ENCODE measurements around the gene RPS6KA2. TPM values are rescaled to one million over a fixed set of nuclear protein-coding genes. Genes with fewer than 3 reads are reported as not detected.

RPS6KA2 gene
- total and polyA plus RNA-seq, 2 experiments from 2014 or later, result 19.3 to 24.0 TPM

DNA sequence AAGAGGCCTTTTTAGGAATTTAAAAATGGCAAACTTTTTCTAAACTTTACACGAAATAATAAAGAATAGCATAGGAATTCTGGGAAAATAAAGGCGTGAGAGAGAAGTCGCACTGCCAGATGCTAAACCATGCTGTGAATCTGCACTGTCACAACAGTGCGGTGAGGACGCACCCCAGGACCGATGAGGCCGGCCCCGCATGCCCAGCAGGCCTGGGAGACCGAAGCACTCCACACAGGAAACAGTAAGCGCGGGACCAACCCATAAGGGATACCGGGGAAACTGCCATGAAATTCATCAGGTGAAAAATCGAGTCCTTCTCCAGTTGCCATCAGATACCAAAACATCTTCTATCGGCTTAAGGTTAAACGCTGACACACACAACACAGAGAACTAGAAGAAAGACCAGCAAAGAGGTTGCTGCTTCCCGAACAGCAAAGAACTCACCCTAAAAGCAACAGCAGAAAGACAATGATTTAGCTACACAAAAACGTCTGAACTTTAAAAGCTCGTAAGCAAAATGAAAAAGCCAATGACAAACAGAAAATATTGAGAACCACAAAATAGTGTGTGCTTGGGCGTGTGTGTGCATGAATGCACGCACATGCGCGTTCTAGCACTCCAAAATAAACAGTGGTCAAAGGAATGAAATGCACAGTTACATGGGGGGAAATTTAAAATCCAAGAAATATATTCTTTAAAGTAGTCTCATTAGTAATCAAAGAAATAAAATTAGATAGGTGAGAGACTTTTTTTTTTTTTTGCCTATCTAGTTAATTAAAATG, 55.9 kb downstream of the RPS6KA2 start:
- Histone ChIP-seq H3K27ac (no peak overlapping the region), H3K4me1 (ENCODE audit: low read depth) (peaks cover 5% of the 10 kb centered on the region), H3K36me3 (no peaks in the 10 kb centered on the region), H3K27me3 (no peaks in the 10 kb centered on the region), H3K4me3 (no peak overlapping the region), H3K9me3 (ENCODE audit: low read depth) (no peaks in the 10 kb centered on the region)
- no peak for DNase-seq (ENCODE audit: low read depth in 1 of 2, low spot score in 1 of 2)
- TF ChIP-seq, protein P1, sequence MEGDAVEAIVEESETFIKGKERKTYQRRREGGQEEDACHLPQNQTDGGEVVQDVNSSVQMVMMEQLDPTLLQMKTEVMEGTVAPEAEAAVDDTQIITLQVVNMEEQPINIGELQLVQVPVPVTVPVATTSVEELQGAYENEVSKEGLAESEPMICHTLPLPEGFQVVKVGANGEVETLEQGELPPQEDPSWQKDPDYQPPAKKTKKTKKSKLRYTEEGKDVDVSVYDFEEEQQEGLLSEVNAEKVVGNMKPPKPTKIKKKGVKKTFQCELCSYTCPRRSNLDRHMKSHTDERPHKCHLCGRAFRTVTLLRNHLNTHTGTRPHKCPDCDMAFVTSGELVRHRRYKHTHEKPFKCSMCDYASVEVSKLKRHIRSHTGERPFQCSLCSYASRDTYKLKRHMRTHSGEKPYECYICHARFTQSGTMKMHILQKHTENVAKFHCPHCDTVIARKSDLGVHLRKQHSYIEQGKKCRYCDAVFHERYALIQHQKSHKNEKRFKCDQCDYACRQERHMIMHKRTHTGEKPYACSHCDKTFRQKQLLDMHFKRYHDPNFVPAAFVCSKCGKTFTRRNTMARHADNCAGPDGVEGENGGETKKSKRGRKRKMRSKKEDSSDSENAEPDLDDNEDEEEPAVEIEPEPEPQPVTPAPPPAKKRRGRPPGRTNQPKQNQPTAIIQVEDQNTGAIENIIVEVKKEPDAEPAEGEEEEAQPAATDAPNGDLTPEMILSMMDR (IDR thresholded peaks at IDR 0.05; ENCODE audit: low read depth, low read length), result no peak

GRCh38 chr6:166569206-166569605, 57.8 kb downstream of the RPS6KA2 start:
- no peak for DNase-seq (ENCODE audit: low read depth in 1 of 2, low spot score in 1 of 2)
- no peaks in the 10 kb centered on the region for H3K9me3 ChIP-seq (ENCODE audit: low read depth)

DNA sequence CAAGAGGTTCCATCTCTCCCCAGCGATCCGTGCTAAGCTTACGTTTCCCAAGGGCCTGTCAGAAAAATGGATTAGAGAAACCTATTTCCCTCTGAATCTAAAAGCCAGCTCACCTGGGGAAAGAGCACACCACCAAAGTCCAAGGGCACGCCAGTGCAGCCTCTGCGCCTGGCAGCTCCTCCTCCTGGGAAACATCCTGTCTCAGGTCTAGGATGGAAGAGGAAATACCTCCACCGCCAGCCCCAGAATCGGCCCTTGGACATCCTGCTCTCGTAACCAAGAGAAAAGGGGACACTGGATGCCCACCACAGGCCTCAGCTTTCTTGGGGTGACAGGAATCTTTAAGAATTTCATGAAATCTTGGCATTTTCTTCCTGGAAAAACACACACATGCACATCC, 59.2 kb downstream of the RPS6KA2 start:
- H3K9me3 ChIP-seq (ENCODE audit: low read depth), result no peaks in the 10 kb centered on the region
- peaks cover 4% of the 10 kb centered on the region for H3K4me1 ChIP-seq (ENCODE audit: low read depth)
- H3K27ac ChIP-seq, result no peak overlapping the region

More at GRCh38 chr6:166569206-166569605, 57.8 kb downstream of the RPS6KA2 start:
- TF ChIP-seq, protein P1 (IDR thresholded peaks at IDR 0.05; ENCODE audit: low read depth, low read length), result no peak
- Histone ChIP-seq H3K4me1 (ENCODE audit: low read depth) (peaks cover 5% of the 10 kb centered on the region), H3K27ac (no peak overlapping the region), H3K4me3 (no peak overlapping the region), H3K27me3 (no peaks in the 10 kb centered on the region), H3K36me3 (no peaks in the 10 kb centered on the region)

DNA sequence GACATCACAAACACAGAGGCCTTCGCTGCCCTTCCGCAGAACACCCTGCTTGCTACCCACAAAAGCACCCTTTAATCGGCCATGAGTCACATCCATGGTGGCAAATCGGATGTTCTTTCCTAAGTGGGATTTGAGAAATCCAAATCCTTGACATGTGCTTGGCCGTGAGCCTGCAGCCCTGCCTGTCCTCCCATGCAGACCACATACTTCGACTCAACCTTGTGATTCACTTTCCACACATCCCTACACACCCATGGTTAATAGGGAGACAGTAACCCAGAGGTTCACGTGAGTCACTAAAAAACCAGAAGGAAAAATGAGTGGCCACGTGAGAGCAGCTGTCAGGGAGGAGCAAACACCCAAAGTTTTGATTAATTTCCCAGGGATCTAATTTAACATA, 59.9 kb downstream of the RPS6KA2 start:
- Histone ChIP-seq H3K4me3 (no peak overlapping the region), H3K9me3 (ENCODE audit: low read depth) (no peaks in the 10 kb centered on the region), H3K27ac (no peak overlapping the region), H3K36me3 (no peaks in the 10 kb centered on the region), H3K27me3 (no peaks in the 10 kb centered on the region), H3K4me1 (ENCODE audit: low read depth) (no peaks in the 10 kb centered on the region)
- TF ChIP-seq, protein P1 (IDR thresholded peaks at IDR 0.05; ENCODE audit: low read depth, low read length), result no peak
- peak in 1 of 2 donors; percentile 95 for DNase-seq (ENCODE audit: low read depth in 1 of 2, low spot score in 1 of 2)

More for the DNA sequence above, 59.2 kb downstream of the RPS6KA2 start:
- H3K4me3 ChIP-seq, result no peak overlapping the region
- H3K27me3 ChIP-seq, result no peaks in the 10 kb centered on the region
- TF ChIP-seq, protein P1 (IDR thresholded peaks at IDR 0.05; ENCODE audit: low read depth, low read length), result no peak
- H3K36me3 ChIP-seq, result no peaks in the 10 kb centered on the region
- DNase-seq (ENCODE audit: low read depth in 1 of 2, low spot score in 1 of 2), result no peak

- no peaks in the 10 kb centered on the region for H3K9me3 ChIP-seq (ENCODE audit: low read depth)
- no peaks in the 10 kb centered on the region for H3K27me3 ChIP-seq
- no peak for DNase-seq (ENCODE audit: low read depth in 1 of 2, low spot score in 1 of 2)
- no peaks in the 10 kb centered on the region for H3K4me1 ChIP-seq (ENCODE audit: low read depth)
- H3K36me3 ChIP-seq, result no peaks in the 10 kb centered on the region
- no peak overlapping the region for H3K27ac ChIP-seq
- TF ChIP-seq, protein P1 (IDR thresholded peaks at IDR 0.05; ENCODE audit: low read depth, low read length), result no peak
- no peak overlapping the region for H3K4me3 ChIP-seq
Observed at GRCh38 chr6:166566026-166567011, 60.7 kb downstream of the RPS6KA2 start.
